Activated naive CD4-positive, alpha-beta T cell treated with anti-CD3 and anti-CD28 coated beads, Interleukin-2, amount 50 U/mL, for 24 hours (primary cell): Measurements from ENCODE around the gene STRN3.

Source experiments
- H3K27ac Mint-ChIP-seq: one replicate; pipeline ENCODE4 v1.8.0; 2021; ENCODE audit warnings: mild to moderate bottlenecking, mixed read lengths
- H3K27me3 Mint-ChIP-seq: one replicate; pipeline ENCODE4 v1.8.0; 2021; ENCODE audit warnings: mixed read lengths
- H3K36me3 Mint-ChIP-seq: one replicate; pipeline ENCODE4 v1.8.0; 2021; ENCODE audit warnings: mixed read lengths
- H3K4me1 Mint-ChIP-seq: one replicate; pipeline ENCODE4 v1.8.0; 2021; ENCODE audit warnings: mixed read lengths
- H3K4me3 Mint-ChIP-seq: one replicate; pipeline ENCODE4 v1.8.0; 2021; ENCODE audit warnings: mild to moderate bottlenecking, mixed read lengths
- H3K9me3 Mint-ChIP-seq: one replicate; pipeline ENCODE4 v1.8.0; 2021; ENCODE audit warnings: mixed read lengths

STRN3 gene

DNA sequence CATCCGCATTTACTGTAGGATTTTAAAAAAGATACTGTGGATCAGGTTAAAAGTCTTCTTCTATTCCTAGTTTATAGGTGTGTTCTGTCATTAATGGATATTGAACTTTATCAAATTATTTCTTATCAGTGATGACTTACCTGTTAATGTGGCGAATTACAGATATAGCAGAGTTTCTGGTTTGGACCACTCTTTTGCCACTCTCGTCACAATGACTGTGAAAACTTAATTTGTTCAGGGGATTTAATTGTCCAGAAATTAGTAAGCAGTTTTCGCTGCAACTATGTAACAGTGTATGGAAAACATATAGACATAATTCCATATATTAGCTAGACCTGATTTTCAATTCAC lies 137.0 kb downstream of the STRN3 start:
- Mint-ChIP-seq H3K4me3 (no peak overlapping the region), H3K36me3 (no peaks in the 10 kb centered on the region), H3K4me1 (peaks cover 4% of the 10 kb centered on the region), H3K27me3 (no peaks in the 10 kb centered on the region), H3K27ac (peak overlapping the region; percentile 4), H3K9me3 (no peaks in the 10 kb centered on the region)

DNA sequence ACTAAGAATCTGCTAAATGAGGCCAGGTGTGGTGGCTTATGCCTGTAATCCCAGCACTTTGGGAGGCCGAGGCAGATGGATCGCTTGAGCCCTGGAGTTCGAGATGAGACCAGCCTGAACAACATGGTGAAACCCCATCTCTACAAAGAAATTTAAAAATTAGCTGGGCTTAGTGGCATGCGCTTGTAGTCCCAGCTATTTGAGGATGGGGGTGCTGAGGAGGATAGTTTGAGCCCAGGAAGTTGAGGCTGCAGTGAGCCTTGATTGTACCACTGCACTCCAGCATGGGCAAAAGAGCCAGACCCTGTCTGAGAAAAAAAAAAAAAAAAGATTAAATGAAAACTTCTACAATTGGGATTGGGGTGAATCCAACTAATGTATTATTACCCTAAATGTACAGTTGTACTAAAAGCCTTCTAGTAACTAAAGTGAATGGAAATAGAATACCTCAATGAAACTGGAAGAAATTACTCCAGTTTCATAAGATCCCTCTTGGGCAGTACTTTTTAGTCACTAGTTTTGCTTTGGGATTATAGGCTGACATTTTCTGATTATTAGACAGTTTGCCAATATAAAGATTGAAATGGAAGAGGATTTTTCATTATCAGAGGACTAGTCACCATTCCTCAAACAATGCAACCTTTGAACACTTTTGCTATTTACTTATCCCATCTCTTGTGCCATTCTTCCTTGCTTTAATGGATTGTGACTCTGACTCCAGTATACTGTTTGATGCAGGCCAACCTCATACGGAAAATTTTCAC lies 137.5 kb downstream of the STRN3 start:
- no peak overlapping the region for H3K4me3 Mint-ChIP-seq
- peaks cover 4% of the 10 kb centered on the region for H3K4me1 Mint-ChIP-seq
- H3K27me3 Mint-ChIP-seq: no peaks in the 10 kb centered on the region
- no peaks in the 10 kb centered on the region for H3K9me3 Mint-ChIP-seq
- no peaks in the 10 kb centered on the region for H3K36me3 Mint-ChIP-seq
- H3K27ac Mint-ChIP-seq: no peak overlapping the region

DNA sequence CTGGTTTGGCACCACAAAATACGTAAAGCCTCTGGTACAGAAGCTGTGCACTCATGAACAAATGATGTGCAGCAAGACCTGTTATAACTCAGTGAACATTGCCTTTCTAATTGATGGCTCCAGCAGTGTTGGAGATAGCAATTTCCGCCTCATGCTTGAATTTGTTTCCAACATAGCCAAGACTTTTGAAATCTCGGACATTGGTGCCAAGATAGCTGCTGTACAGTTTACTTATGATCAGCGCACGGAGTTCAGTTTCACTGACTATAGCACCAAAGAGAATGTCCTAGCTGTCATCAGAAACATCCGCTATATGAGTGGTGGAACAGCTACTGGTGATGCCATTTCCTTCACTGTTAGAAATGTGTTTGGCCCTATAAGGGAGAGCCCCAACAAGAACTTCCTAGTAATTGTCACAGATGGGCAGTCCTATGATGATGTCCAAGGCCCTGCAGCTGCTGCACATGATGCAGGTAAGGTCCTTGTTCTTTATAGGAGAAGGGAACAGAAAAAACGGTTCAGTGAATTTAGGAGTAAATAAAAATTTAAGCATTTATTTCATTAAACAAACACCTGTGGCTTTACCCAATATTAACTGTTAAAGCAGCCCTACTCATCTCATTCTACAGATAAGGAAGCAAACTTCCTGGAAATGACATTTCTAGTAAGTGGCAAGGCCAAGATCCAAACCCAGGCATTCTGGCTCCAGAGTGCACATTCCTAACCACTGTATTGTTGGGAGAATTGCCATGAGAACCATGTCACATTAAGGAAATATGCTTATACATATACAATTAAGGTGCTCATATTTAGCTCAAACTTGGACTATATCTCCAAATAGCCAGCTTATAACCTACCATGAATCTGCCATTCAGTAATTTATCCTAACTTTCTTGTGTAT lies 140.1 kb downstream of the STRN3 start:
- Mint-ChIP-seq H3K36me3 (no peaks in the 10 kb centered on the region), H3K27me3 (no peaks in the 10 kb centered on the region), H3K4me1 (peaks cover 4% of the 10 kb centered on the region), H3K27ac (no peak overlapping the region), H3K9me3 (no peaks in the 10 kb centered on the region), H3K4me3 (no peak overlapping the region)

DNA sequence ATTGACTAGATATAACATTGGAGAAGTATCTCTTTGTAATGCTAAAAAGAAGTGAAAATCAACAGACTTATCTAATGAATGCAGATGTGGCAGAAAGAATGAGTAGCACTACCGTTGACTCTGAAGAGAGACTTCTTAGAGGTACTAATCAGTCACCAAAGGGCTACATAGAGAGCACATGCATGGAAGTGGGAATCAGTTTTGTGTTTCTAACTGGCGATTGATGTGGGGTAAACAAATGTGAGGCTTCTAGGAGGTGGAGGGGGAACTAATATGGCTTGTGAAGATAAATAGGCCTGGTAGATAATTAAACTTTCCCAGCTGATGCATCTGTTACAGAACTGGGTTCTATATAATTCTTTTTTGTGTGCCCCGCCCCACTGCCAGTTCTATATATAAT lies 141.3 kb downstream of the STRN3 start:
- H3K27ac Mint-ChIP-seq: peak overlapping the region; percentile 81
- H3K27me3 Mint-ChIP-seq: peaks cover under 1% of the 10 kb centered on the region
- no peaks in the 10 kb centered on the region for H3K36me3 Mint-ChIP-seq

DNA sequence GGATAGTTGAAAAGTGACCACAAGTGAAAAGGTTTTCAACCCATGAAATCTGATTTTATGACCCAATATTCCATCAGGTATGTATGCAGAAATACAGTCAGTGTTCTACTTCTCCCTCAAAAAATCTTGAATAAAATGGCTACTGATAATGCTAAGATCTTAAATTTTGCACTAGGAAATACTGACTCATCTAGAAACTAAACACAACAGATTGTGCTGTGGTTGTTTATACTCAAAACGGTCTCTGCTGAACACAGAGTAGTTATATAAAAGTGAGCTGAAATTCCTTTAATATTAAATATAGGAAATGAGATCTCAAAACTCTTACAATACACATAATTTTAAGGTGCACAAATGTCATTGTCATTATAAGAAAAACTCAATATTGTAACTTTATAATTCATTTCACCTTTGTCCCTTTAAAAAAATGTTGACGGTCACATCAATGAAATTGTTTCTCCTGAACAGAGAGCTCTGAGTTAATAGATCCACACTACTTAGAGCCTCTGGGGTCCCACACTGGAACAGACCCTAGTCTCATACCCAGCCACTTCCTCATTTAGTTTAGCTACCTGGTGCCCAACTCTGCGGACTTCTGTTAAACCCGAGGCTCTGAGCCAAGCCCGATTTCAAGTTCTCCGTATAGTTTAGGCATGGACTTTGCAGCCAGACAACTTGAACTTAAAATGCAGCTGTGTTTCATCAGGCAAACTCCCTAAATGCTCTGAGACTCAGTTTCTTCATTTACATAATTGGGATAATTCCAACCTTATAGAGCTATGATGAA lies 142.5 kb downstream of the STRN3 start:
- H3K4me3 Mint-ChIP-seq: no peak overlapping the region
- peaks cover 4% of the 10 kb centered on the region for H3K4me1 Mint-ChIP-seq
- H3K27ac Mint-ChIP-seq: no peak overlapping the region
- H3K36me3 Mint-ChIP-seq: no peaks in the 10 kb centered on the region
- no peaks in the 10 kb centered on the region for H3K9me3 Mint-ChIP-seq
- H3K27me3 Mint-ChIP-seq: peaks cover 1% of the 10 kb centered on the region

More for the DNA sequence above, 141.3 kb downstream of the STRN3 start:
- Mint-ChIP-seq H3K4me1 (peaks cover 4% of the 10 kb centered on the region), H3K4me3 (no peak overlapping the region), H3K9me3 (no peaks in the 10 kb centered on the region)

DNA sequence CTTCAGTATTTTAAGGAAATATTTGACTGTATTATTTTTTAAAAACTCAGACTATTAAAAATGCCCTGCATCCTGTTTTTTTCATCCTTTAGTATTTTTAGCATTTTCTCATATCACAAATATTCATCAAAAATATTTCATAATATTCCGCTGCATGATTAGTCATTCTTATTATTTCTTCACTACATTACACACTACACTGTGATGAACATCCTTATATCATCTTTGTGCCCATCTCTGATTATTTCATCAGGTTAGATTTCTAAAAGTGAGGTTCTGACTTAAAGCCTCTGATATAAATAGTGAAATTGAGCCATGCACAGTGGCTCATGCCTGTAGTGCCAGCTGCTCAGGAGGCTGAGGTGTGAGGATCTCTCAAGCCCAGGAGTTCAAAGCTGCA lies 143.7 kb downstream of the STRN3 start:
- peaks cover 5% of the 10 kb centered on the region for H3K27me3 Mint-ChIP-seq
- H3K27ac Mint-ChIP-seq: no peak overlapping the region
- no peak overlapping the region for H3K4me3 Mint-ChIP-seq
- H3K9me3 Mint-ChIP-seq: no peaks in the 10 kb centered on the region
- H3K4me1 Mint-ChIP-seq: peaks cover under 1% of the 10 kb centered on the region
- no peaks in the 10 kb centered on the region for H3K36me3 Mint-ChIP-seq

DNA sequence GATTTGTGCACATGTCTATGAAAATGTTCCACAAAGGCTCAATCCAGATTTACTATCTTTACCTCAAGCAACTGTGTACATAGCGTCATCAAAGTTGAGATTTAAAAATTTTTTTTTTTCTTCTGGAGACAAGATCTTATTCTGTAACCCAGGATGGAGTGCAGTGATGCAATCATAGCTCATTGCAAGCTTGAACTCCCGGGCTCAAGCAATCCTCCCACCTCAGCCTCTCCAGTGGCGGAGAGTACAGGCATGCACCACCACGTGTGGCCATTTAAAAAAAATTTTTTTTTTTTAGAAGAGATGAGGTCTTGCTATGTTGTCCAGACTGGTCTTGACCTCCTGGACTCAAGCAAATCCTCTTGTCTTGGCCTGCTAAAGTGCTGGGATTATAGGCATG lies 149.5 kb downstream of the STRN3 start:
- Mint-ChIP-seq H3K4me3 (no peak overlapping the region), H3K9me3 (no peaks in the 10 kb centered on the region), H3K27ac (no peak overlapping the region), H3K27me3 (peaks cover 31% of the 10 kb centered on the region), H3K4me1 (peaks cover 12% of the 10 kb centered on the region), H3K36me3 (no peaks in the 10 kb centered on the region)

DNA sequence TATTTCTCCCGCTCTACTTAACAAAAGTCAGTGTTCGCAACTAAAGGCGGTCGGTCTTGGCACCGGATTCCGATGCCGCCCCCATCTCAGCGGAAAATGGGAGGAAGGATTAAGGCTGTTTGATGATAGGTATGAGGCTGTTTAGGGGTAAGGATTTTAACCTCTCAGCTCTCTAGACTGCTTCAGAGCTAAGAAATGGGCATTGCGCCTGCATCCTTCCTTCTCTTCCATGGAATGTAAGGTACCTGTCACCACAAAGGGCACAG lies 150.5 kb downstream of the STRN3 start:
- H3K4me1 Mint-ChIP-seq: peaks cover 12% of the 10 kb centered on the region
- no peaks in the 10 kb centered on the region for H3K9me3 Mint-ChIP-seq
- peaks cover 37% of the 10 kb centered on the region for H3K27me3 Mint-ChIP-seq

DNA sequence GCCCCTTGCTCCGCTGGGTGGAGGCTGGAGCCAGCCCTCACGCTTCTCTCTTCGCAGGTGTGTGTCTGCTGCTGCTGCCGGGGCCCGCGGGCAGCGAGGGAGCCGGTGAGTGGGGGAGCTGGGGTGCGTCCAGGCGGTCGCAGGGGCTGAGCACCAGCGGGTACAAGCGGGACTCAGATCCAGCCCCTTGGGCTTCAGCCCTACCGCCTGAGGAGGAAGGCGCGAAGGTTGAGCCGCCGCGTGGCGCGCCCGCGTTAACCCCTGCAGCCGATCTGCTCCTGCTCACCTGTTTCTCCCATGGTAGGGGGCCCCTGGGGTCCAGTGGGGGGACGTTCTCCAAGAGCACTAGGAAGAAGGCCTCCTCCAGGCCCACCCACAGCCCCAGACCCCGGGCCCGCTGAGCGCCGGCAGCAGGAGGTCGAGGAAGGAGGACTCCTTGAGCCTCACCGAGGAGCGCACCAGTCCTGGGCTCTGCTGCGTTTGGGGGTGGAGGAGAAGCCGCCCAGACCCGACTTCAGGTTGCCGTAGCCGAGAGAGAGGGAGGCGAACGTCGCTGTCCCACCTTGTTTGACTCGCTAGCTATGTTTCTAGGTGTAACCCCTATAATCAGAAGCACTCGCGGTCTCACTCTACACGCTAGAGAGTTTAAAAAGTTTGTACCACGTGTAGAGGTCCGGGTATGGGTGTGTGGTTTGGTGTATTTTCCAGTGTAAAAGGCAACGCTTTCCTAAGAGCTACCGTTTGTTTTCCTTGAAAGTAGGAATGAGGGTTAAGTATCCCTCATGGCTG lies 151.0 kb downstream of the STRN3 start:
- no peaks in the 10 kb centered on the region for H3K36me3 Mint-ChIP-seq
- H3K9me3 Mint-ChIP-seq: no peaks in the 10 kb centered on the region
- H3K4me3 Mint-ChIP-seq: peak overlapping the region; percentile 83
- H3K27ac Mint-ChIP-seq: no peak overlapping the region
- peaks cover 39% of the 10 kb centered on the region for H3K27me3 Mint-ChIP-seq
- H3K4me1 Mint-ChIP-seq: peaks cover 12% of the 10 kb centered on the region

More for the DNA sequence above, 150.5 kb downstream of the STRN3 start:
- Mint-ChIP-seq H3K4me3 (peak overlapping the region; percentile 83), H3K27ac (no peak overlapping the region), H3K36me3 (no peaks in the 10 kb centered on the region)

DNA sequence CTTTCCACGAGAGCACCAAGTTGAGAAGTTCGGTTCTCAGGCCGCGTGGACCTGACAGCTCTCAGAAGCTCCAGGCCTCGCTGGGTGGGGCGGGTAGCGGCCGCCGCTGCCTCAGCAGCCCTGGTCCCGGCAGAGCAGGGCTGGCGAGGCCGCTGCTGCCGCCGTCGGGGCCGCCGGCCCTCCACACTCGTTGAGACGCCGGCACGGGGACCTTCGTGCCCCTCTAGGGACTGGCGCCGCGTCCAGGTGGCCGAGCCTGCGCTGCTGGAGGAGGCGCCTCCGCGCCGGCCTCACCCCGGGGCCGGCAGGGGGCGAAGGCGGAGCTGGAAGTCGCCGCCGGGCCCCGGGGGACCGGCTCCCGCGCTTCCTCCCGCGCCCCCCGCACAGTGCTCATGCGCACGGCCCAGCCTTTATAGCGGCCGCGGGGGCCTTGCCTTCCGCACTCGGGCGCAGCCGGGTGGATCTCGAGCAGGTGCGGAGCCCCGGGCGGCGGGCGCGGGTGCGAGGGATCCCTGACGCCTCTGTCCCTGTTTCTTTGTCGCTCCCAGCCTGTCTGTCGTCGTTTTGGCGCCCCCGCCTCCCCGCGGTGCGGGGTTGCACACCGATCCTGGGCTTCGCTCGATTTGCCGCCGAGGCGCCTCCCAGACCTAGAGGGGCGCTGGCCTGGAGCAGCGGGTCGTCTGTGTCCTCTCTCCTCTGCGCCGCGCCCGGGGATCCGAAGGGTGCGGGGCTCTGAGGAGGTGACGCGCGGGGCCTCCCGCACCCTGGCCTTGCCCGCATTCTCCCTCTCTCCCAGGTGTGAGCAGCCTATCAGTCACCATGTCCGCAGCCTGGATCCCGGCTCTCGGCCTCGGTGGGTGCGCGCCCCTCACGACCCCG lies 151.8 kb downstream of the STRN3 start, which contains the start of gene COCH:
COCH (plus strand) TSS at position 440 of the 879 bp plus-strand sequence; CDS start at position 820, 380 bp downstream.
- Mint-ChIP-seq H3K4me3 (peak within 1 kb of the TSS; percentile 83), H3K9me3 (no peaks in the 10 kb centered on the region), H3K4me1 (peaks cover 12% of the 10 kb centered on the region), H3K27ac (no peak within 1 kb of the TSS), H3K36me3 (no peaks in the 10 kb centered on the region), H3K27me3 (peaks cover 40% of the 10 kb centered on the region)

DNA sequence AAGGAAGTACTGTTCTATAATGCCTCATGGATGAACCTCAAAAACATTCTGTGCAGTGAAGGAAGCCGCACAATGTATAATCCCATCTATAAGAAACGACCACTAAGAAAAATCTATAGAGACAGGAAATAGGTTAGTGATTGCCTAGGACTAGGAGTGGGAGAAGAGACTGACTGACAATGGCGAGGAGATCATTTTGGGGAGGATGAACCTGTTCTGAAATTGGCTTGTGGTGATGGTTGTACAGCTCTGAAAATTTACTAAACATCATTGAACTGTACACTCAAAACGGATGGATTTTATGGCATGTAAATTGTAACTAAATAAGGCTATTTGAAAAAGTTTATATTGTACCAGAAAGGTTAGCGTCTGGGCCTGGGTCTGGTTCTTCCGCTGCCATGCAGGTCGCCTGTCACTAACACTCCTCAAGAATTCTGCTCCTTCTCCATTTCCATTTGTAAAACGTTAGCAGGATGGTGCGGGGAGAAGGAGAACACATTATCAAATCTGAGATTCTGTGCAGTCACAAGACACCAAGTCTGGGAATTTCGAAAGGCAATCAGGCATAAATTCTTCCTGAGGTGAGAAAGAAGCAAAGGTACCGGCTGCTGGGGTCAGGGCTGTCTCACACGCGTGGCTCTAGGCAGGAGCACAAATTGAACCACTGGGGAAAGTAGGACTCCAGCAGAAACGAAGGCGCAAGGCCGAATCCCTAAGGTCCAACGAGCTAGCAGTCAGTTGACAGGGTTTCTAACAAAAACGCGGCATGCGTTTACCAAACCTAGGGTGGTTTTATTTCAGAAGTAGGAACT lies 152.7 kb downstream of the STRN3 start:
- Mint-ChIP-seq H3K36me3 (no peaks in the 10 kb centered on the region), H3K4me3 (peak overlapping the region; percentile 63), H3K27me3 (peaks cover 44% of the 10 kb centered on the region), H3K4me1 (peaks cover 12% of the 10 kb centered on the region), H3K9me3 (no peaks in the 10 kb centered on the region), H3K27ac (no peak overlapping the region)

DNA sequence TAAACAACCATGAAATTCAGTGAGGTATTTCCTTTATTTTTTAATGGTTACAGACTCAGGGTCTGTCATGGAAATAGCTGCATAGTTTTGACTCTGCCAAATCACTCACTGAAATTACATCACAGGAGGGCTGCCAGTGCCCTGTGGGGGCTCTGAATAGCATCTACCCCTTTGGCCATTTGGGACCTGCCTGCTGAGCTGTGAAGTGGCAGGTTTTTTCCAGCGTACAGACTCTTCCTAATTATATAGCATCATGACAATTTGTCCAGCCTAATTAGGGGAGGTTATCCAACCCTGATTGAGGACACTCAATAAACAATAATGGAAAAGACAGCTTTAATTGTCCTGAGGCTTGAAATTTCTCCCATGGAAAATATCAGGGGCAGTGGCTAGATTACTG lies 153.6 kb downstream of the STRN3 start:
- H3K36me3 Mint-ChIP-seq: no peaks in the 10 kb centered on the region
- H3K9me3 Mint-ChIP-seq: no peaks in the 10 kb centered on the region
- no peak overlapping the region for H3K27ac Mint-ChIP-seq
- peaks cover 12% of the 10 kb centered on the region for H3K4me1 Mint-ChIP-seq
- H3K4me3 Mint-ChIP-seq: no peak overlapping the region
- peaks cover 42% of the 10 kb centered on the region for H3K27me3 Mint-ChIP-seq

DNA sequence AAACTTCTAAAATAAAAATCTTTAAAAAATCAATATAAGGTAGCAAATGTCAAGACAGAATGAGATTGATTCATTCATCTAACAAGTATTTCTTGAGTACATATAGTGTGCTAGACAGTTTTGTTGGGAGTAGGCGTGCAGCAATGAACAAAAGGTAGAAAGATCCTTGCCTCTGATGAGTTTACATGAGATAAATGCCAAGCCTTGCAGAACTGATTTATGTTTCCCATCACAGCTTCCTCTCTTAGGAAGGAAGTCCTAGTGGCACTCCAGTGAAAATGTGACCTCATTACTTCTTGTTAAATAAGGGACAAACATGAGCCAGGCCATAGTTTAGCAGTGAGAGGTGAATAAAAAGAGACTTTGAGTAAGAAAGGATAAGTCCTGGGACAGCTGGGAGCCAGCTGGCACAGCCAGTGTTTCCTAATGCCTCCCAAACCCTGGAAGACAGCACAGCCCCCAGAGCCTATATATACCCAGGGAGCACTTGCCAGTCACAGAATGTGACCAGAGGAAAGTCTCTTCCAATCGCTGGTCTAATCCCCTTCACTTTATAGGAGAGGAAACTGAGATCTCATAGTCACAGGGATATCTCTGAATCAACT lies 156.5 kb downstream of the STRN3 start:
- no peaks in the 10 kb centered on the region for H3K9me3 Mint-ChIP-seq
- no peaks in the 10 kb centered on the region for H3K36me3 Mint-ChIP-seq
- no peak overlapping the region for H3K27ac Mint-ChIP-seq
- H3K27me3 Mint-ChIP-seq: peaks cover 31% of the 10 kb centered on the region
- peaks cover 8% of the 10 kb centered on the region for H3K4me1 Mint-ChIP-seq
- H3K4me3 Mint-ChIP-seq: no peak overlapping the region
